ENCODE data around the gene LOXHD1. TPM values are rescaled to one million over a fixed set of nuclear protein-coding genes. Genes with fewer than 3 reads are reported as not detected.

Gene LOXHD1
- total RNA-seq, 4 donors from 2014 or later: 0.33 to 3.2 (median 0.65) TPM

DNA sequence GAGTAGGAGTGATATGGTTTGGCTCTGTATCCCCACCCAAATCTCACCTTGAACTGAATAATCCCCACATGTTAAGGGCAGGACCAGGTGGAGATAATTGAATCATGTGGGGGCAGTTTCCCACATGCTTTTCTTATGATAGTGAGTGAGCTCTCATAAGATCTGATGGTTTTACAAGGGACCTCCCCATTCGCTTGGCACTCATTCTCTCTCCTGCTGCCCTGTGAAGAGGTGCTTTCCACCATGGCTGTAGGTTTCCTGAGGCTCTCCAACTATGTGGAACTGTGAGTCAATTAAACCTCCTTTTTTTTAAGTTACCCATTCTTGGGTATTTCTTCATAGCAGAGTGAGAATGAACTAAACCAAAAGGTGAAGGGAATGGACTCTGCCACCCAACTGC lies 207.5 kb downstream of the LOXHD1 start:
- no peak for TF ChIP-seq CTCF (IDR thresholded peaks at IDR 0.05; ENCODE audit: low read depth)

GRCh38 chr18:46449033-46449432 lies 208.0 kb downstream of the LOXHD1 start:
- no peak for TF ChIP-seq CTCF (IDR thresholded peaks at IDR 0.05; ENCODE audit: low read depth)

DNA sequence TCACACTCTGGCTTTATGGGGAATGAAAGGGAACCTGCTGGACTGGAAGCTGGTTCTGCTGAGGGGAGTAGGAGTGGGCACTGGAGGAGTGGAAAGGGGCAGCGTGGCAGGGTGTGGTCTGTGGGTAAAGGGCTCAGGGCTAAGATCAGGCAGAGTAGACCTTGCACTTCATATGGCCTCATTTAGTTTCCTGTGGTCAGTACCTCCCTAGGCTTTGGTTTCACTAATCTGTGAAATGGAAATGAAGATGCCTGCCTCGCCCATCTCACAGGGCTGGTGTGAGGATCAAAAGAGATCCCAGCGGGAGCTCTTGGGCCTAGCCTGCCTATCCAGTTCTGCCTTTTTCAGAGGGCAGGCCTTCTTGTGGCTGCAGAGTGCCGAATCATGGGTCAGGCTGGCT lies 208.7 kb downstream of the LOXHD1 start:
- TF ChIP-seq CTCF (IDR thresholded peaks at IDR 0.05; ENCODE audit: low read depth): no peak

DNA sequence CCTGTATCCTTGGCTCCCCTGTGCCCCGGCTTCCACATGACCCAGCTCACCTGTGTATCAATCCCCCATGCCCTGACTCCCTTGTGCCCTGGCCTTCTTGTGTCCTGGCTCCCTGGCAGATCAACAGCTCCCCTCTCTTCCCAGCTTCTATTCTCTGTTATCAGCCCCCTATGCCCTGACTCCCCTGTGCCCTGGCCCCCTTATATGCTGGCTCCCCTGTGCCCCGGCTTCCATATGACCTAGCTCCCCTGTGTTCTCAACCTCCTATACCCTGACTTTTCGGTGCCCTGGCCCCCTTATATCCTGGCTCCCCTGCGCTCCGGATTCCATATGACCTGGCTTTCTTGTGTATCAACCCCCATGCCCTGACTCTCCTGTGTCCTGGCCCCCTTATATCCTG lies 209.2 kb downstream of the LOXHD1 start:
- TF ChIP-seq CTCF (IDR thresholded peaks at IDR 0.05; ENCODE audit: low read depth): no peak

DNA sequence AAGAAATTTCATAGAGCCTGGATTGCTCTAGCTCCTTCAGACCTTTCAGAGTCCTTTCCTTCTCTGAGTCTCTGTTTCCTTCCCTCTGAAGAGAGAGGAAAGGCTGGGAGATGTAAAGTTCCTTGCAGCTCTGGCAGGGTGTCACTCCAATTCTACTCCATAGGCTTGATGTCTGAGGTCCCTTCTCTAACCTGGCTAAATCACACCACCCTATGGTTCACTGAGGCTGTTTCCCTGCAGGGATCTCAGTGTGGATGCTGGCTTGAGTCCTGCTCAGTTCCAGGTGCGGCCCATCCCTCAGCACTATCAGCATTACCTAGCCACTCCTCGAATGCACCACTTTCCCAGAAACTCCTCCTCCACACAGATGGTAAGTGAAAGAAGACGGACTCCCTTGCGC lies 209.7 kb downstream of the LOXHD1 start:
- TF ChIP-seq CTCF (IDR thresholded peaks at IDR 0.05; ENCODE audit: low read depth): no peak

DNA sequence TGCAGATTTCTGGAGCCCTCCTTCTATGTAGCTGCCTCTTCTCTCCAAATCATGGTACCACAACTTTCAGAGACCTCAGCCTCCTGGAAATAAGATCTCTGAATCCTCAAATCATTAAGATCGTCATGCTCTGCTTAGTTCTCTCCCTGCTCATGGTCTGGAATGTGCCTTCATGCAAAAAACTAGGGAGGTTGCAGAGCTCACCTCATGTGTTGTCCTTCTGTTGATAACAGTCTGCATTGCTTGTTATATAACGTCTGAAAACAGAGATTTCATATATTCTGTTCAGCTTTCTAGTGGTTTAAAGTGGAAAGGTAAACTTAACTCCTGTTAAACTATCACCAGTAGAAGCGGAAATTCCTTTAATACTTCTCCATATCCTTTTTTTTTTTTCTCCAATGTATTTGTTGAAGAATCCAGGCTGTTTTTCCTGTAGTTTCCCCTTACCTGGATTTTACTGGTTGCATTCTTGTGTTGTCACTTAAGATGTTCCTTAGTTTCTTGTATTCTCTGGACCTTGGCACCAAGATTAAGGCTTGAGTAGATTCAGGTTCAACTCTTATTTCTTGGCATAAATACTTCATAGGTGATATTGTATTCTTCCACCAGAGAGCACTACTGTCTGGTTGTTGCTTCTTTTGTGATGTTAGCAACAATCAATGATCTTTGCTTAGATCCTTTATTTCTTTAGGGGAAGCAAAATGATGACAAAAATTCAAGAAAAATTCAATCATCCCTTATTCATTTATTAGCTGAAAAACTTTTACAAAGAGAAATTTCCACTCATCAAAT lies 211.3 kb downstream of the LOXHD1 start:
- no peak for TF ChIP-seq CTCF (IDR thresholded peaks at IDR 0.05; ENCODE audit: low read depth)

GRCh38 chr18:46439037-46439436 lies 218.0 kb downstream of the LOXHD1 start:
- no peak for TF ChIP-seq CTCF (IDR thresholded peaks at IDR 0.05; ENCODE audit: low read depth)
